Measurements from ENCODE around the gene CACNA2D3. TPM values are rescaled to one million over a fixed set of nuclear protein-coding genes. Genes with fewer than 3 reads are reported as not detected.

CACNA2D3 gene
- total and polyA plus RNA-seq, 4 donors: 14.1 to 34.5 (median 33.4) TPM

DNA sequence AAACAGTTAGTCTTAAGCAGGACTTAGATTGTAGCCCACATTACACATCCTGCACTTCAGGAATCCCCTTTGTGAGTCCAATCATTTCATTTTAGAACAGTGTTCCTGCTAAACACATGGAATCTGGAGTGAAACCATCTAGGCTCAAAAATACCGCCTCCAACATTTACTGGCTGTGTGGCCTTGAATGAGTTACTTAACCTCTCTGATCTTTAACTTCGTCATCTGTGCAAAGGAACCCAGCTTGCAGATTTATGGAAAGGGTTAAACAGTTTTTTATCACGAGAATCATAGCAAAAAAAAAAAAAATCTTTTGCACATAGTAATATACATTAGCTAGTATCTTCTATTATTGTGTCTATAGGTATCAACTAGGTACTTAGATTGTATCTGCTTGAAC, 813.5 kb downstream of the CACNA2D3 start:
- Histone ChIP-seq H3K27me3 (ENCODE audit: control insufficient read depth, insufficient read depth, low read length) (no peaks in the 10 kb centered on the region), H3K4me1 (ENCODE audit: control insufficient read depth, insufficient read depth, low read length) (peaks cover 11% of the 10 kb centered on the region), H3K9me3 (ENCODE audit: control insufficient read depth, insufficient read depth, low read length) (no peaks in the 10 kb centered on the region), H3K4me3 (ENCODE audit: low read depth, low read length) (no peak overlapping the region), H3K27ac (ENCODE audit: low read depth, low read length) (no peak overlapping the region), H3K36me3 (ENCODE audit: control insufficient read depth, insufficient read depth, low read length) (no peaks in the 10 kb centered on the region)
- no peak for DNase-seq (ENCODE audit: low read depth in 4 of 6, low spot score in 6 of 6)
- no CpG with 5 or more reads among the region's 3 CpGs for WGBS (ENCODE audit: insufficient coverage)

DNA sequence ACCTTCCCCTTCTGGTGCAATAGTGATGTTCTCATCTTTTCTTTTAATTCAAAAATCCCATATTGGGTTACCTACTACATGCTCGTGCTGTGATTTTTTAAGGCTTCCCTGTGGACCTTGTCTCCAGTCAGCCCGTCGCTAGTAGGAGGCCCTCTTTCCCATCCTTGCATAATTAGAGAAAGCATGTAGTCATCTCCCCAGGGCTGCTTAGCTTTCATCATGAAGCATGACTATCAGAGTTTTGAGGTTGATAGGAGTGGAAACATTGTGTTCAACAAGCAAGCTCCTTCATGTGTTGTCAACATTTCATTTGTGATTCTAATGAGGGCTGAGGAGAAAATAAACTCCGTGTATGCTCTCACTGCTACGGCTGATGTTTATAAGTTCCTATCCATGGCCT, 814.2 kb downstream of the CACNA2D3 start:
- DNase-seq (ENCODE audit: low read depth in 4 of 6, low spot score in 6 of 6): no peak
- WGBS (ENCODE audit: insufficient coverage): no CpG with 5 or more reads among the region's 5 CpGs

DNA sequence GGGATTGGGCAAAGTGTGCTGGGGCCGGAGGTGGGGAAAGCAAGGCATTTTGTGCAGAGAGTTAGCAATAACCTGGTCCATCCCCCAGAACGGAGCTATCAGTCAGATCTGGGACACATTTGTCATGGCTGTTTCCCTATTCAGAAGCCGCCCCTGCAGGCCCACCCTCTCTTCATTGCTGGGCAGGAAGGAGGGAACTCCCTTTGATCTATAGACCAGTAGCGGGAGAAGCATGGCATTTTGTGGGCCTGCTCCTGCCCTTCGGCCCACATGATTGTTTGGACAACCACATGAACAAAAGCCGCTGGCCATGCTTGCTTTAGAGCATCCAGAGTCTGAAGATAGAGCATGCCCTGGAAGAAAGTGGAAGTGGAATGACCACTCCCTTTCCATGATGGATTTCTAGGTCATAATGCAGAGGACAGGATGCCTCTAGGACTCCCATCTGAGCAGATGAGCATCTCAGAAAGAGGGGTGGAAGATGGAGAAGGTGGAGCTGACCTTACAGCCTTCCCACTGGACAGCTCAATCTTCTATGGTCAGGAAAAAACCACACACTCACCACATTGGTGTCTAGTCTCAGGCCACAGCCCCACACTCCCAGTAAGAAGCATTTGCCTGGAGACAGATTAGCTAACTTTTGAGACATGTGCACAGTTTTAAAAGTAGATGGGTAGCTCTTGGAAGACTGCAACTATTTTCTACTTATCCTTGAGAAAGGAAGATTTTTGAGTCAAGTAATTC, 817.4 kb downstream of the CACNA2D3 start:
- 53% methylated on average over 6 of the region's 6 CpGs for WGBS (ENCODE audit: insufficient coverage)
- Histone ChIP-seq H3K4me1 (ENCODE audit: control insufficient read depth, insufficient read depth, low read length) (peaks cover 4% of the 10 kb centered on the region), H3K4me3 (ENCODE audit: low read depth, low read length) (no peak overlapping the region), H3K27me3 (ENCODE audit: control insufficient read depth, insufficient read depth, low read length) (no peaks in the 10 kb centered on the region), H3K27ac (ENCODE audit: low read depth, low read length) (no peak overlapping the region), H3K9me3 (ENCODE audit: control insufficient read depth, insufficient read depth, low read length) (no peaks in the 10 kb centered on the region), H3K36me3 (ENCODE audit: control insufficient read depth, insufficient read depth, low read length) (no peaks in the 10 kb centered on the region)
- no peak for DNase-seq (ENCODE audit: low read depth in 4 of 6, low spot score in 6 of 6)

More for the DNA sequence above, 814.2 kb downstream of the CACNA2D3 start:
- Histone ChIP-seq H3K4me3 (ENCODE audit: low read depth, low read length) (no peak overlapping the region), H3K27ac (ENCODE audit: low read depth, low read length) (no peak overlapping the region), H3K9me3 (ENCODE audit: control insufficient read depth, insufficient read depth, low read length) (no peaks in the 10 kb centered on the region), H3K27me3 (ENCODE audit: control insufficient read depth, insufficient read depth, low read length) (no peaks in the 10 kb centered on the region), H3K36me3 (ENCODE audit: control insufficient read depth, insufficient read depth, low read length) (no peaks in the 10 kb centered on the region), H3K4me1 (ENCODE audit: control insufficient read depth, insufficient read depth, low read length) (peaks cover 4% of the 10 kb centered on the region)

DNA sequence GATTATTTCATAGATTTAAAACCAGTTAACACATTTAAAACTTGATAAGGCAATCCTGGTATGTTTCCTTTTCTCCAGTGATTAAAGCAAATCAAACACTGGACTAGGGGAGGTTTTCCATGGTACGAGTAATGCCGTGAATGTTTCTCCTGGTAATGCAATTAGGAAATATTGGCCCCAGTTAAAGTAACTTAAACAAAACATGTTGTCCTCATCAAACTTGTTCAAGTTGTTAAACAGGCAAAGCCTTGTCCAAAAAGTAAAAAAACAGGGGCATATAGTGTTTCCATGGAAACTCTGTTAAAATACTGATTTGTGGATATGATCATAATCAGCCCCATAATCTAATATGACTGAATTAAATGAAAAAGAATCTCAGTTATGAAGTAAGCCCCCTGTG, 818.6 kb downstream of the CACNA2D3 start:
- no peaks in the 10 kb centered on the region for H3K27me3 ChIP-seq (ENCODE audit: control insufficient read depth, insufficient read depth, low read length)
- H3K27ac ChIP-seq (ENCODE audit: low read depth, low read length): no peak overlapping the region
- no peak overlapping the region for H3K4me3 ChIP-seq (ENCODE audit: low read depth, low read length)
- no peaks in the 10 kb centered on the region for H3K36me3 ChIP-seq (ENCODE audit: control insufficient read depth, insufficient read depth, low read length)
- no peak for DNase-seq (ENCODE audit: low read depth in 4 of 6, low spot score in 6 of 6)
- WGBS (ENCODE audit: insufficient coverage): no CpG with 5 or more reads among the region's 2 CpGs
- no peaks in the 10 kb centered on the region for H3K9me3 ChIP-seq (ENCODE audit: control insufficient read depth, insufficient read depth, low read length)
- peaks cover 4% of the 10 kb centered on the region for H3K4me1 ChIP-seq (ENCODE audit: control insufficient read depth, insufficient read depth, low read length)

DNA sequence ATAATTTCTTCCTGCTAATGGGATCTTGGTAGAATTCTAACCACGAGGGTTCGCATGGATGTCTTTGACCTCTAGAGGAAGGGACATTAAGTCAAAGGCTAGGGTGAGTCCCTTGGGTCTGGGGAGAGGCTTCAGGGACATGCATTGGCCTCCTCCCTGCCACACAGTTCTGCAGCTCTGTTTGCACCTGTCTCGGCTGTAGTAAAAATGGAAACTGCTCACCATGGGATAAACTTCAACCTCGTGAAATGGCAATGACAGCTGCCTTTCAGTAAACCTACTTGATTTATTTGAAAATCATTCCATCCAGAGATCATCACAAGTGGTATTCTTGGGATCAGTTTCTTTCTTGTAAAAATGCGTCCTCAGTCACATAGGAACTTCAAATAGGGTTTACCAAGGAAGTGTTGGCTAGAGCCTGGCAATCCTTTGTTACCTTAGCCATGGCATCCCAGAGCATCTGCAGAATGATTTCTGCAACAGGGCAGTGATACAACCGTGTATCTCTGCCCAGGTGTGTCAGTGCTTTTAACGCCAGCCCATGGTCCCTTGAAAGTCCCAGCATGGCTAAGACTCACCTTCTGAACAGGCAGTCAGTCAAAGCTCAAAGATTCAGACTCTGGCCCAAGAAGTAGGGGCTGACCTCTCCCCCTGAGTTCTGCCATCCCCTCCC, 819.5 kb downstream of the CACNA2D3 start:
- H3K4me1 ChIP-seq (ENCODE audit: control insufficient read depth, insufficient read depth, low read length): peaks cover 4% of the 10 kb centered on the region
- no peak overlapping the region for H3K27ac ChIP-seq (ENCODE audit: low read depth, low read length)
- no peak overlapping the region for H3K4me3 ChIP-seq (ENCODE audit: low read depth, low read length)
- no peaks in the 10 kb centered on the region for H3K27me3 ChIP-seq (ENCODE audit: control insufficient read depth, insufficient read depth, low read length)
- no peaks in the 10 kb centered on the region for H3K36me3 ChIP-seq (ENCODE audit: control insufficient read depth, insufficient read depth, low read length)
- WGBS (ENCODE audit: insufficient coverage): 94% methylated on average over 3 of the region's 7 CpGs
- no peaks in the 10 kb centered on the region for H3K9me3 ChIP-seq (ENCODE audit: control insufficient read depth, insufficient read depth, low read length)
- DNase-seq (ENCODE audit: low read depth in 4 of 6, low spot score in 6 of 6): no peak

DNA sequence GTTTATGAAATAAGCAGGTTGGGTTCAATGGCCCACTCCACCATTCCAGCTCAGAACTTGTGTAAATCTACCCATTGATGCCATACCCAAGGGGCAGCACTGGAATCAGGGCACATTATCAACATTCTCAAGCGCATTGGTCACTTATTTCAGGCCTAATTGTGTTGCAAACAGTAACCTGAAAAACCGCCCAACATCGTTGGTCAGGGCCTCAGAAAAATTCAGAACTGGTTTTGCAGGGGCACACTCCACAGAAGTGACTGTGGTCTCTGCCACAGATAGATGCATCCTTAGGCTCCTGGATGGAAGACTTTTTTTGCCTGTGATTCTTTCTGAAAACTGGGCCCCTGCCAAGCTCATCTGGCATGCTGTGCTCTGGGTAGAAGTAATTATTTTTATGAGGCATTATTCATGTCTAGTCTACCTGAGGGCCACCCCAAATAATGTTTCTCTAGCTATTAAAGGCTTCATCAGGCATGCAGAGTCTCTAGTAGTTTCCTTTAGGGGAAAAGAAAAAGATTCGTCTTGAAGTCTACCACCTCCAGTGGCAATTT, 827.2 kb downstream of the CACNA2D3 start:
- Histone ChIP-seq H3K27me3 (ENCODE audit: control insufficient read depth, insufficient read depth, low read length) (no peaks in the 10 kb centered on the region), H3K36me3 (ENCODE audit: control insufficient read depth, insufficient read depth, low read length) (no peaks in the 10 kb centered on the region), H3K9me3 (ENCODE audit: control insufficient read depth, insufficient read depth, low read length) (no peaks in the 10 kb centered on the region), H3K4me1 (ENCODE audit: control insufficient read depth, insufficient read depth, low read length) (peaks cover 22% of the 10 kb centered on the region), H3K27ac (ENCODE audit: low read depth, low read length) (no peak overlapping the region), H3K4me3 (ENCODE audit: low read depth, low read length) (no peak overlapping the region)
- DNase-seq (ENCODE audit: low read depth in 4 of 6, low spot score in 6 of 6): peak in 1 of 6 donors; percentile 84
- 65% methylated on average over 4 of the region's 4 CpGs for WGBS (ENCODE audit: insufficient coverage)

DNA sequence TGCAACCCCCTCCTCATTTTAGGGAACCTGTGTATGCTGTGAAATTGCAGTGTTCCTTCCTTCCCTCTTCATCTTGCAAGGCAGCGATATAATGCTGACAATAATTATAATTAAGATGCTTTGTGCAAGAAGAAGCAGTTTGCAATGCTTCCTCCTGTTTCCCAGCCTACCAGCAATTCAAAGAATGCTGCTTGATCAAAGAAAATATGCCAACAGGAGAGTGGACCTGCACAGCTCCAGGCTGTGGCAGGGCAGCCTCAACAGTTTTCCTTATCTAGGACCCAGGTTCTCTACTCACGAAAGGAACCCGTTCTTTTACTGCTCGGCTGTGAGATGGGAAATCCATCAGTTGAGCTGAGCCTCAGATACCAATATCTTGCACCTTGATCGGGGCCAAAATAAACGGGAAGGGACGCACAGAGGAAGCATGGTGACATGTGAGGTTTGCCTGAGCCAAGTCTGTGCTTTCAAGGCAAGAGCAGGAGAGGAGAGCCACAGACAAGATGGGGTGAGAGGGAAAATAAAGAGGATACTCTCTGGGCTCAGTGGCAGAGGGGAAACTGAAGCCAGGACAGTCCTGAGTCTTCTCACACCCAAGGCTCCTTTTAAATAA, 828.1 kb downstream of the CACNA2D3 start:
- DNase-seq (ENCODE audit: low read depth in 4 of 6, low spot score in 6 of 6): peak in 1 of 6 donors; percentile 26
- no peaks in the 10 kb centered on the region for H3K27me3 ChIP-seq (ENCODE audit: control insufficient read depth, insufficient read depth, low read length)
- H3K9me3 ChIP-seq (ENCODE audit: control insufficient read depth, insufficient read depth, low read length): no peaks in the 10 kb centered on the region
- peaks cover 22% of the 10 kb centered on the region for H3K4me1 ChIP-seq (ENCODE audit: control insufficient read depth, insufficient read depth, low read length)
- H3K4me3 ChIP-seq (ENCODE audit: low read depth, low read length): no peak overlapping the region
- H3K27ac ChIP-seq (ENCODE audit: low read depth, low read length): no peak overlapping the region
- H3K36me3 ChIP-seq (ENCODE audit: control insufficient read depth, insufficient read depth, low read length): no peaks in the 10 kb centered on the region
- 62% methylated on average over 6 of the region's 7 CpGs for WGBS (ENCODE audit: insufficient coverage)

DNA sequence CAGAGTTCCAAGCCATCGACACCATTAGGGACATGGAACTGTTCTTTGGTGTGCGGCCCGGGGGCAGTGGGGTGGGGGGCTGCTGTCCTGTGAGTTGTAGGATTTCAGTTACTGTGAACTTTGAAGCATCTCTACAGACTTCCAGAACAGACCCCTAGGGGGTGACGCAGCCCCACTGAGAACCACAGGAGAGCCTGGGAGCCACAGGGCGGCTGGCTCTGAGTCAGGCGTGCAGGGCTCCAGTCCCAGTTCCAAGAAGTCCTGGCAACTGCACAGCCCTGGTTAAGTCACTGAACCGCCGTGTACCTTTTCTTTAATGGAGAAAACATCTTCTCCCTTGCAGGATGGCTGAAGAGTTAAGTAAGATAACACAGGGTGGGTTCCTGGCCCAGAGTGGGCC, 829.1 kb downstream of the CACNA2D3 start:
- Histone ChIP-seq H3K27me3 (ENCODE audit: control insufficient read depth, insufficient read depth, low read length) (no peaks in the 10 kb centered on the region), H3K4me3 (ENCODE audit: low read depth, low read length) (no peak overlapping the region), H3K4me1 (ENCODE audit: control insufficient read depth, insufficient read depth, low read length) (peaks cover 22% of the 10 kb centered on the region), H3K9me3 (ENCODE audit: control insufficient read depth, insufficient read depth, low read length) (no peaks in the 10 kb centered on the region), H3K36me3 (ENCODE audit: control insufficient read depth, insufficient read depth, low read length) (no peaks in the 10 kb centered on the region), H3K27ac (ENCODE audit: low read depth, low read length) (no peak overlapping the region)
- peak in 5 of 6 donors; percentile 43 to 85 (median 52) for DNase-seq (ENCODE audit: low read depth in 4 of 6, low spot score in 6 of 6)
- 37% methylated on average over 3 of the region's 8 CpGs for WGBS (ENCODE audit: insufficient coverage)

DNA sequence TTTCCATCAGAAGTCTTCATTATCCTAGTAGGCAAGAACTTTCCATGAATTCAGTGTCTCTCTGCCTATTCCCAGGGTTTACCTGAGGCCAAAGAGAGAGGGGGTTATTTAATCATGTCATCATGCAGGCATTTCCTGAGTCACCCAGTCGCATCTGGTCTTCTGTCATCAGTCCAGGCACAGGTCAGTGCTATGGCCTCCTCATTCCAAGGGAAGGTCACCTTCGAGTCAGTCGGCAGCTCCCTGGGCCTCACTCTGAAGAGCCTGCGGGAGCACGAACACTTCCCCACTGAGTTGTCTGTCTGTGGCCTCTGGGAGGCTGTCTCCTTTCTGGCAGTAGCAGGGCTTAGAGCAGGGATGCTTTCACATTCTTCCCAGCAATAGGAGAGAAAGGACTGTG, 831.7 kb downstream of the CACNA2D3 start:
- H3K36me3 ChIP-seq (ENCODE audit: control insufficient read depth, insufficient read depth, low read length): no peaks in the 10 kb centered on the region
- H3K27ac ChIP-seq (ENCODE audit: low read depth, low read length): no peak overlapping the region
- WGBS (ENCODE audit: insufficient coverage): 62% methylated on average over 3 of the region's 5 CpGs
- H3K4me3 ChIP-seq (ENCODE audit: low read depth, low read length): no peak overlapping the region
- peaks cover 22% of the 10 kb centered on the region for H3K4me1 ChIP-seq (ENCODE audit: control insufficient read depth, insufficient read depth, low read length)
- no peaks in the 10 kb centered on the region for H3K9me3 ChIP-seq (ENCODE audit: control insufficient read depth, insufficient read depth, low read length)
- no peaks in the 10 kb centered on the region for H3K27me3 ChIP-seq (ENCODE audit: control insufficient read depth, insufficient read depth, low read length)
- peak in 1 of 6 donors; percentile 27 for DNase-seq (ENCODE audit: low read depth in 4 of 6, low spot score in 6 of 6)
